ENCODE data around the gene KIF3C.

- TF ChIP-seq GATA2 (IDR thresholded peaks at IDR 0.05; ENCODE audit: low read depth, low read length) (no peak), GATA3 (IDR thresholded peaks at IDR 0.05; ENCODE audit: low read depth, low read length) (no peak)
These were observed 90.6 kb downstream of the KIF3C start for GRCh38 chr2:25891672-25892071.

Measured in SH-SY5Y (cell line).